Measurements from ENCODE around the gene CNOT1.
A peak's percentile ranks its signal among the peaks of the same experiment; 100 is the strongest.
"Not testable (repeated sequence)": the region's sequence is repeated elsewhere in the genome, so short reads cannot be mapped to it uniquely, and the experiment has no call there.

CNOT1 gene

GRCh38 chr16:58500430-58501241, 129.0 kb downstream of the CNOT1 start:
- DNase-seq, result no peak

GRCh38 chr16:58499615-58500351, 129.8 kb downstream of the CNOT1 start, which contains the start of gene NDRG4:
Gene NDRG4, plus strand, starts transcription at chr16:58500143. Its CDS starts 106 bp downstream, at chr16:58500249.
- DNase-seq, result peak; percentile 63

- DNase-seq, result no peak
These were observed 130.5 kb downstream of the CNOT1 start for GRCh38 chr16:58499092-58499511.

- no peak for DNase-seq
These were observed 131.1 kb downstream of the CNOT1 start for GRCh38 chr16:58498341-58499091.

GRCh38 chr16:58497935-58498334, 131.7 kb downstream of the CNOT1 start:
- DNase-seq, result no peak

- DNase-seq, result no peak
These were observed 132.2 kb downstream of the CNOT1 start for GRCh38 chr16:58497468-58497867.

- no peak for DNase-seq
These were observed 133.9 kb downstream of the CNOT1 start for GRCh38 chr16:58495521-58496331.

- peak; percentile 55 for DNase-seq
These were observed 134.6 kb downstream of the CNOT1 start for GRCh38 chr16:58494981-58495520.

- DNase-seq, result no peak
These were observed 135.7 kb downstream of the CNOT1 start for GRCh38 chr16:58493756-58494431.

GRCh38 chr16:58492735-58493134, 136.9 kb downstream of the CNOT1 start:
- no peak for DNase-seq

GRCh38 chr16:58492066-58492465, 137.6 kb downstream of the CNOT1 start:
- no peak for DNase-seq

GRCh38 chr16:58490539-58490938, 139.1 kb downstream of the CNOT1 start:
- not testable (repeated sequence) for DNase-seq

GRCh38 chr16:58490065-58490464, 139.6 kb downstream of the CNOT1 start:
- no peak for DNase-seq

- no peak for DNase-seq
These were observed 141.1 kb downstream of the CNOT1 start for GRCh38 chr16:58488531-58488930.

- DNase-seq, result peak; percentile 80
These were observed 141.9 kb downstream of the CNOT1 start for GRCh38 chr16:58487566-58488351.

- no peak for DNase-seq
These were observed 144.3 kb downstream of the CNOT1 start for GRCh38 chr16:58485184-58485887.

- DNase-seq, result no peak
These were observed 147.7 kb downstream of the CNOT1 start for GRCh38 chr16:58481931-58482330.

- DNase-seq, result no peak
These were observed 148.3 kb downstream of the CNOT1 start for GRCh38 chr16:58481226-58481869.

GRCh38 chr16:58478427-58478826, 151.2 kb downstream of the CNOT1 start:
- no peak for DNase-seq
